ENCODE measurements around the gene NARS2.
A peak's percentile ranks its signal among the peaks of the same experiment; 100 is the strongest.
"Not testable (repeated sequence)": the region's sequence is repeated elsewhere in the genome, so short reads cannot be mapped to it uniquely, and the experiment has no call there.

Gene NARS2

GRCh38 chr11:78573681-78574080 lies 983 bp downstream of the NARS2 start:
- H3K4me3 ChIP-seq (ENCODE audit: low read depth, low read length) = peak overlapping the region; percentile 92

DNA sequence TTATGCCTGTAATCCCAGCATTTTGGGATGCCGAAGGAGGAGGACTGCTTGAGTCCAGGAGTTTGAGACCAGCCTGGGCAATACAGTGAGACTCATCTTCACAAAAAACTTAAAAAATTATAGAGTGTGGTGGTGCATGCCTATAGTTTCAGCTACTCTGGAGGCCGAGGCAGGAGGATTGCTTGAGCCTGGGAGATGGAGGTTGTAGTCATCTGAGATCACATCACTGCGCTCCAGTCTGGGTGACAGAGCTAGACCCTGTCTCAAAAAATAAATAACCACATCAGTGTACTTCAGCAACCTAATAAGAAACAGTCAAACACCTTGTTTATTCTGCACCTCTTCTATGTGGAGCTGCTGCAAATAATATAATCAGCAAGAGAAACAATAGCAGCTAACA lies 1.4 kb downstream of the NARS2 start:
- peak overlapping the region; percentile 92 for H3K4me3 ChIP-seq (ENCODE audit: low read depth, low read length)
- no peak for TF ChIP-seq CTCF (IDR thresholded peaks at IDR 0.05; ENCODE audit: low read depth, low read length)

More at GRCh38 chr11:78573681-78574080, 983 bp downstream of the NARS2 start:
- no peak for TF ChIP-seq CTCF (IDR thresholded peaks at IDR 0.05; ENCODE audit: low read depth, low read length)

GRCh38 chr11:78572394-78572793 lies 2.3 kb downstream of the NARS2 start:
- H3K4me3 ChIP-seq (ENCODE audit: low read depth, low read length) = no peak overlapping the region

DNA sequence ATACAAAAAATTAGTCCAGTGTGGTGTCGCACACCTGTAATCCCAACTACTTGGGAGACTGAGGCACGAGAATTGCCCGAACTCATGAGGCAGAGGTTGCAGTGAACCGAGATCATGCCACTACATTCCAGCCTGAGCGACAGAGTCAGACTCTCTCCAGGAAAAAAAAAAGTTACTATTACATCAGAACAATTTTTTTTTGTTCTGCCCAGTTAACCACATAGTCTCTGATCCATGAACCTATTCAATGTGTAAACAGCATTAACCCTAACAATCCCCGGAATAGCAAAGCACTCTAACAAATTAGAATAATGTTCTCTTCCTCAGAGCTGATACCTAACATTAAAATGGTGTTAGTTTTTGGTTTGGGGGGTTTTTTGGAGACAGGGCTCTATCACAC lies 4.6 kb downstream of the NARS2 start:
- TF ChIP-seq CTCF (IDR thresholded peaks at IDR 0.05; ENCODE audit: low read depth, low read length) = no peak

More at GRCh38 chr11:78572394-78572793, 2.3 kb downstream of the NARS2 start:
- no peak for TF ChIP-seq CTCF (IDR thresholded peaks at IDR 0.05; ENCODE audit: low read depth, low read length)

GRCh38 chr11:78567209-78567608 lies 7.5 kb downstream of the NARS2 start:
- TF ChIP-seq CTCF (IDR thresholded peaks at IDR 0.05; ENCODE audit: low read depth, low read length) = no peak
- no peak overlapping the region for H3K4me3 ChIP-seq (ENCODE audit: low read depth, low read length)

More for the DNA sequence above, 4.6 kb downstream of the NARS2 start:
- no peak overlapping the region for H3K4me3 ChIP-seq (ENCODE audit: low read depth, low read length)

DNA sequence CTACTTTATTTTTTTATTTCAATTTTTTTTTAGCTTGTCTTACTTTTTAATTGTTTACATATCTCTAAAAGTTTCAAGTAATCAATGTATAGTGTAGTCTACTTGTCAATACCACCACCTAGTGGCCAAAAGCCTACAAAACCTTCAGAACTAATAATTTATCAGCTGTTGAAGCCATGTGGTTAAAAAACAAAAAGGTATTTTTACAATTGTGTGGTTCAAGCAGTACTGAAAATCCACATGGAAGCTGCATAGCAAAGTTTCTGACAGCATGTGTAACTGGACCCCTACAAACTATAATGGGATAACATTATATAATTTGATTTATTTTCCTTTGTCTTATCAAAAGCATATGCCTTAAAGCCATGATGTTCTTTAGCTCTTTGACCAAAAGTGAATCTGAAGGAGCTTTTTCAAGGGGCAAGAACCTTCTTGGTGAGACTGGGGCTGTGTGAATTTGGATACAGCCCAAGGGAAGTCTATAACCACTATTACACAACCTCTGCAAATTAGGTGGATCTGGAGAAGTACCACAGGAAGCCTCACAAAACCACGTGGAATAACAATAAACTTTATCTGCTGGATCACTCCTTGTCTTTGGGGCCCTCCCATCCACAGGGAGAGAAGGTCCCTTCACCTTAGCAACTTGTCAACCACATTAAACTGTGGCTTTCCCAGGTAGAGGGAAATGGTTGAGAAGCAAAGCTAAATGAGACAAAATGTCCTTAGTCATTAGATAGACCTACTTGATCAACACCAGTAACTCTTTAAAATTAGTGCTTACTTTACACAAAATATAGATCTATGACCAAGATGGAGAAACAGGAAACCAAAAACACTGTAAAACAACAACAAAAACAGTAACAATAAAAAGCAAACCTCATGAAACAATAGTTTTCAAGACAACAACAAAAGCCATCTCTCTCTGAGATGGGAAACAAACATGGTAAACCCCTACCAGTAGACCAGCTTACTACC lies 9.9 kb downstream of the NARS2 start:
- peak; percentile 26; the same call in 1 of the 2 replicates for TF ChIP-seq CTCF (IDR thresholded peaks at IDR 0.05; ENCODE audit: low read depth, low read length)
- no peak overlapping the region for H3K4me3 ChIP-seq (ENCODE audit: low read depth, low read length)

DNA sequence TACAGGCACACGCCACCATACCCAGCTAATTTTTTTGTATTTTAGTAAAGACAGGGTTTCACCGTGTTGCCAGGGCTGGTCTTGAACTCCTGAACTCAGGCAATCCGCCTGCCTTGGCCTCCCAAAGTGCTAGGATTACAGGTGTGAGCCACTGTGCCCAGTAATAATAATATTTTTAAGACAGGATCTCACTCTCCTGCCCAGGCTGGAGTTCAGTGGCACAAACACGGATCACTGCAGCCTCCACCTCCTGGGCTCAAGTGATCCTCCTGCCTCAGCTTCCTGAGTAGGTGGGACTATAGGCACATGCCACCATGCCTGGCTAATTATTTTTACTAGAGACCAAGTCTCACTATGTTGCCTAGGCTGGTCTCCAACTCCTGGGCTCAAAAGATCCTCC lies 10.6 kb downstream of the NARS2 start:
- not testable (repeated sequence) for H3K4me3 ChIP-seq (ENCODE audit: low read depth, low read length)

DNA sequence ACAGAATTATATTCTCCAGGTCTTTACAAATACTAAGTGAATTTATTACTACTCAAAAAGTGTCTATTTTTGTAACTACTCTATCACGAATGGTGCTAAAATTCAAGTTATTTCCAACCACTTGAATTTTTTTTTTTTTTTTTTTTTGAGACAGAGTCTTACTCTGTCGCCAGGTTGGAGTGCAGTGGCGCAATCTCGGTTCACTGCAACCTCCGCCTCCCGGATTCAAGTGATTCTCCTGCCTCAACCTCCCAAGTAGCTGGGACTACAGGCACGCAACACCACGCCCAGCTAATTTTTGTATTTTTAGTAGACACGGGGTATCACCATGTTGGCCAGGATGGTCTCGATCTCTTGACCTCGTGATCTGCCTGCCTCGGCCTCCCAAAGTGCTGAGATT lies 11.6 kb downstream of the NARS2 start:
- not testable (repeated sequence) for H3K4me3 ChIP-seq (ENCODE audit: low read depth, low read length)

Data from WI38 (cell line).